HCT116 (cell line): ENCODE results near the gene LNPK. TPM values are rescaled to one million over a fixed set of nuclear protein-coding genes. Genes with fewer than 3 reads are reported as not detected.
A peak's percentile ranks its signal among the peaks of the same experiment; 100 is the strongest.

Experiments
- ATAC-seq: fragments of 200-7000 bp; cut with Tn5 transposase; 2 replicates; pipeline ENCODE4 v1.9.1; 2020; ENCODE audit warnings: mild to moderate bottlenecking, moderate library complexity
- BruUV-seq: library from RNA; stranded (reverse); fragments of 400-500 nt; replicated peaks from 2 replicates; lab custom pipeline; 2021; lab: Mats Ljungman, UMichigan
- CTCF ChIA-PET: fragments of 300-600 bp; sonication (Branson Sonifier 250); formaldehyde crosslinking; loops from one replicate; lab custom pipeline; 2021; ENCODE audit warnings: antibody characterized with exemption; lab: Charles Lee
- POLR2A ChIA-PET: fragments of 300-600, 350-600 bp; sonication (Branson Sonifier 250); formaldehyde crosslinking; loops from one replicate; lab custom pipeline; 2021; ENCODE audit warnings: antibody characterized with exemption; lab: Charles Lee
- RAD21 ChIA-PET, 2 experiments: fragments of 300-600 bp; sonication (Branson Sonifier 250); formaldehyde crosslinking; loops; one replicate each; lab custom pipeline; 2023; ENCODE audit warnings: low total read pairs in 2 of 2; ENCODE audit not compliant: uncharacterized antibody in 2 of 2, unreplicated experiment in 2 of 2, low non-redundant PET in 1 of 2; lab: Charles Lee
- DNase-seq: peaks from one replicate; pipeline ENCODE4 v3.0.0-alpha.2; 2010; ENCODE audit warnings: low read depth, low spot score
- H2AFZ ChIP-seq: fragments of 200-600 bp; shearing (Covaris generic), sonication (generic); 2 replicates; pipeline ENCODE4 v1.6.1; 2017; ENCODE audit warnings: low read depth, mixed run types, mixed read lengths, antibody characterized with exemption, low read length; ENCODE audit not compliant: poor library complexity, severe bottlenecking
- H3K27ac ChIP-seq: 2 replicates; pipeline ENCODE4 v1.5.1; 2012; ENCODE audit warnings: low read depth, low read length
- H3K27me3 ChIP-seq: fragments of 200-600 bp; sonication (generic); 2 replicates; pipeline ENCODE4 v1.6.1; 2016; ENCODE audit warnings: mixed run types, low read length, mixed read lengths; ENCODE audit not compliant: insufficient read depth
- H3K36me3 ChIP-seq, 2 experiments: fragments of 200-500 bp in 1 of 2; fragments of 200-600 bp in 1 of 2; sonication (Bioruptor generic) in 1 of 2; sonication (generic) in 1 of 2; 2 replicates each; pipeline versions ENCODE4 v1.5.1 to v1.6.1; 2014 to 2016; ENCODE audit warnings: low read length in 2 of 2, inconsistent platforms in 1 of 2, mixed read lengths in 1 of 2, mixed run types in 1 of 2; ENCODE audit not compliant: insufficient read depth in 2 of 2, control insufficient read depth in 1 of 2
- H3K4me1 ChIP-seq, 2 experiments: fragments of 200-600 bp in 1 of 2; sonication (generic) in 1 of 2; 2 replicates each; pipeline versions ENCODE4 v1.5.1 to v1.6.1; 2012 to 2017; ENCODE audit warnings: low read length in 2 of 2, inconsistent platforms in 1 of 2, mild to moderate bottlenecking in 1 of 2, mixed read lengths in 1 of 2, mixed run types in 1 of 2, moderate library complexity in 1 of 2; ENCODE audit not compliant: insufficient read depth in 2 of 2, control insufficient read depth in 1 of 2
- H3K4me2 ChIP-seq: fragments of 200-600 bp; sonication (generic); 2 replicates; pipeline ENCODE4 v1.6.1; 2017; ENCODE audit warnings: mixed run types, low read length, mixed read lengths
- H3K4me3 ChIP-seq, 2 experiments: fragments of 200-600 bp in 1 of 2; sonication (generic) in 1 of 2; replicated peaks in 1 of 2; 2 replicates each; pipeline ENCODE4 v1.5.1; 2011 to 2016; ENCODE audit warnings: low read length in 2 of 2, control low read depth in 1 of 2, low read depth in 1 of 2, mild to moderate bottlenecking in 1 of 2, mixed read lengths in 1 of 2, mixed run types in 1 of 2
- H3K79me2 ChIP-seq: fragments of 200-600 bp; sonication (generic); 2 replicates; pipeline ENCODE4 v1.6.1; 2017; ENCODE audit warnings: mild to moderate bottlenecking, mixed run types, low read length, moderate library complexity, mixed read lengths; ENCODE audit not compliant: insufficient read depth
- H3K9ac ChIP-seq: fragments of 200-600 bp; sonication (generic); 2 replicates; pipeline ENCODE4 v1.6.1; 2016; ENCODE audit warnings: low read length, mixed read lengths
- H3K9me2 ChIP-seq: fragments of 200-600 bp; sonication (generic), shearing (Covaris generic); 2 replicates; pipeline ENCODE4 v1.6.1; 2017; ENCODE audit warnings: mixed run types, mild to moderate bottlenecking, moderate library complexity; ENCODE audit not compliant: insufficient read depth
- H3K9me3 ChIP-seq, 2 experiments: fragments of 200-500 bp in 1 of 2; fragments of 200-600 bp in 1 of 2; sonication (Bioruptor generic) in 1 of 2; sonication (generic) in 1 of 2; 2 replicates each; pipeline ENCODE4 v1.6.1; 2014 to 2017; ENCODE audit warnings: low read length in 2 of 2, mixed read lengths in 2 of 2, inconsistent platforms in 1 of 2, low read depth in 1 of 2, mild to moderate bottlenecking in 1 of 2, mixed run types in 1 of 2, moderate library complexity in 1 of 2; ENCODE audit not compliant: control insufficient read depth in 1 of 2, insufficient read depth in 1 of 2
- H4K20me1 ChIP-seq: fragments of 200-600 bp; sonication (generic), shearing (Covaris generic); 2 replicates; pipeline ENCODE4 v1.6.1; 2017; ENCODE audit warnings: mixed run types, mild to moderate bottlenecking, moderate library complexity; ENCODE audit not compliant: insufficient read depth
- CBX3 ChIP-seq: IDR thresholded peaks from 2 replicates; pipeline ENCODE4 v1.6.1; 2012; ENCODE audit warnings: low read depth
- EGR1 ChIP-seq: IDR thresholded peaks from 2 replicates; pipeline ENCODE4 v1.6.1; 2012; ENCODE audit warnings: low read depth
- EZH2phosphoT487 ChIP-seq: fragments of 200-600 bp; IDR thresholded peaks from 2 replicates; pipeline ENCODE4 v1.6.1; 2018; ENCODE audit warnings: antibody characterized with exemption, borderline replicate concordance
- JUND ChIP-seq: IDR thresholded peaks from 2 replicates; pipeline ENCODE4 v1.6.1; 2012
- POLR2AphosphoS5 ChIP-seq: IDR thresholded peaks from 2 replicates; pipeline ENCODE4 v1.6.1; 2011; ENCODE audit warnings: mild to moderate bottlenecking, low read depth, low read length, moderate library complexity
- SP1 ChIP-seq: IDR thresholded peaks from 2 replicates; pipeline ENCODE4 v1.6.1; 2012; ENCODE audit warnings: low read depth
- SRF ChIP-seq: IDR thresholded peaks from 2 replicates; pipeline ENCODE4 v1.6.1; 2012; ENCODE audit warnings: low read depth
- TCF7L2 ChIP-seq: IDR thresholded peaks from 2 replicates; pipeline ENCODE4 v1.7.0; 2011; ENCODE audit warnings: borderline replicate concordance, inconsistent platforms; ENCODE audit not compliant: insufficient read depth, insufficient read length; ENCODE audit errors: extremely low read depth
- YY1 ChIP-seq: IDR thresholded peaks from 2 replicates; pipeline ENCODE4 v1.6.1; 2011; ENCODE audit warnings: low read length, low read depth, moderate library complexity, mild to moderate bottlenecking; ENCODE audit not compliant: insufficient replicate concordance; ENCODE audit errors: extremely low read depth
- ZNF274 ChIP-seq: fragments of 200-500 bp; sonication (Bioruptor generic); IDR thresholded peaks from 2 replicates; pipeline ENCODE4 v1.6.1; 2014; ENCODE audit warnings: mild to moderate bottlenecking, low read depth, low read length, inconsistent platforms
- intact Hi-C: fragments of 100-400 bp; cut with micrococcal nuclease; formaldehyde crosslinking; loops from 2 replicates; pipeline ENCODE4 v1.10.0; 2022
- total RNA-seq: library from RNA; stranded (reverse); gene quantifications from one replicate; pipeline ENCODE4 v1.2.1, GENCODE V29; 2021; ENCODE audit not compliant: unreplicated experiment
- TF ChIP-seq, protein P1 (sequence below): IDR thresholded peaks from 2 replicates; pipeline ENCODE4 v1.6.1; 2012
- TF ChIP-seq, protein P2 (sequence below): IDR thresholded peaks from 2 replicates; pipeline ENCODE4 v1.6.1; 2011; ENCODE audit warnings: mild to moderate bottlenecking, low read length, moderate library complexity; ENCODE audit not compliant: insufficient replicate concordance; ENCODE audit errors: extremely low read depth
- TF ChIP-seq, protein P3 (sequence below): IDR thresholded peaks from 2 replicates; pipeline ENCODE4 v1.6.1; 2012
- TF ChIP-seq, protein P4 (sequence below): IDR thresholded peaks from 2 replicates; pipeline ENCODE4 v1.6.1; 2012; ENCODE audit warnings: low read depth

Gene LNPK
- total RNA-seq, 1 experiment from 2014 or later, result 22.3 TPM

DNA sequence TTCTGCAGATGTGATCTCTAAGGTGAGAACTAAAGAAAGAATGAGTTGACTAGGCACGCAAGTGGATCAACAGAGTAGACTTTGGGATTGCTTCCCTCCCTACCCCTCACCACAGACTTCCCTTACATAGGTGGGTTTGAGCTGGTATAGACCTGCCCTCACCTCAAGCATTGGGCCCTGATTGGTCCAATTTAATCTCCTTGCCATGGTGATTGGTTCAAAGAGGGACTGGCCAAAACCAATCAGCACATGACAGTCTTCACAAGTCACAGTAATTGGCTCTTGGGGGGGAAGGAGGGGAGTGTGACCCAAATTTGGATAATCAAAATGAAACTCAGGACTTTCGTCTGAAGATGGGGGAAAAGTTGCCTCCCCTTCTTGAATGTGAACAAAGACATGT, 36.6 kb upstream of the LNPK start:
- Histone ChIP-seq H3K27me3 (no peaks in the 10 kb centered on the region), H4K20me1 (no peaks in the 10 kb centered on the region), H2AFZ (no peak overlapping the region), H3K4me2 (no peak overlapping the region), H3K9me2 (no peaks in the 10 kb centered on the region), H3K9ac (no peak overlapping the region), H3K4me1 (no peaks in the 10 kb centered on the region), H3K36me3 (no peaks in the 10 kb centered on the region), H3K4me3 (no peak overlapping the region), H3K79me2 (no peaks in the 10 kb centered on the region), H3K9me3 (no peaks in the 10 kb centered on the region), H3K27ac (no peak overlapping the region)
- DNase-seq (no peak), ATAC-seq (peak; percentile 42; the same call in 1 of the 2 replicates)
- intact Hi-C loops, result no loop called here
- CTCF ChIA-PET, result no interaction called here
- no TSS peak for BruUV-seq
- TF ChIP-seq ZNF274 (no peak), JUND (no peak), TCF7L2 (no peak), CBX3 (no peak), EZH2phosphoT487 (no peak), POLR2AphosphoS5 (no peak), EGR1 (no peak), SP1 (no peak), SRF (no peak), YY1 (no peak)
- TF ChIP-seq, protein P1, sequence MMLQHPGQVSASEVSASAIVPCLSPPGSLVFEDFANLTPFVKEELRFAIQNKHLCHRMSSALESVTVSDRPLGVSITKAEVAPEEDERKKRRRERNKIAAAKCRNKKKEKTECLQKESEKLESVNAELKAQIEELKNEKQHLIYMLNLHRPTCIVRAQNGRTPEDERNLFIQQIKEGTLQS, result no peak
- TF ChIP-seq, protein P2, sequence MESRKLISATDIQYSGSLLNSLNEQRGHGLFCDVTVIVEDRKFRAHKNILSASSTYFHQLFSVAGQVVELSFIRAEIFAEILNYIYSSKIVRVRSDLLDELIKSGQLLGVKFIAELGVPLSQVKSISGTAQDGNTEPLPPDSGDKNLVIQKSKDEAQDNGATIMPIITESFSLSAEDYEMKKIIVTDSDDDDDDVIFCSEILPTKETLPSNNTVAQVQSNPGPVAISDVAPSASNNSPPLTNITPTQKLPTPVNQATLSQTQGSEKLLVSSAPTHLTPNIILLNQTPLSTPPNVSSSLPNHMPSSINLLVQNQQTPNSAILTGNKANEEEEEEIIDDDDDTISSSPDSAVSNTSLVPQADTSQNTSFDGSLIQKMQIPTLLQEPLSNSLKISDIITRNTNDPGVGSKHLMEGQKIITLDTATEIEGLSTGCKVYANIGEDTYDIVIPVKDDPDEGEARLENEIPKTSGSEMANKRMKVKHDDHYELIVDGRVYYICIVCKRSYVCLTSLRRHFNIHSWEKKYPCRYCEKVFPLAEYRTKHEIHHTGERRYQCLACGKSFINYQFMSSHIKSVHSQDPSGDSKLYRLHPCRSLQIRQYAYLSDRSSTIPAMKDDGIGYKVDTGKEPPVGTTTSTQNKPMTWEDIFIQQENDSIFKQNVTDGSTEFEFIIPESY, result no peak
- TF ChIP-seq, protein P3, sequence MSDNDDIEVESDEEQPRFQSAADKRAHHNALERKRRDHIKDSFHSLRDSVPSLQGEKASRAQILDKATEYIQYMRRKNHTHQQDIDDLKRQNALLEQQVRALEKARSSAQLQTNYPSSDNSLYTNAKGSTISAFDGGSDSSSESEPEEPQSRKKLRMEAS, result no peak
- TF ChIP-seq, protein P4, sequence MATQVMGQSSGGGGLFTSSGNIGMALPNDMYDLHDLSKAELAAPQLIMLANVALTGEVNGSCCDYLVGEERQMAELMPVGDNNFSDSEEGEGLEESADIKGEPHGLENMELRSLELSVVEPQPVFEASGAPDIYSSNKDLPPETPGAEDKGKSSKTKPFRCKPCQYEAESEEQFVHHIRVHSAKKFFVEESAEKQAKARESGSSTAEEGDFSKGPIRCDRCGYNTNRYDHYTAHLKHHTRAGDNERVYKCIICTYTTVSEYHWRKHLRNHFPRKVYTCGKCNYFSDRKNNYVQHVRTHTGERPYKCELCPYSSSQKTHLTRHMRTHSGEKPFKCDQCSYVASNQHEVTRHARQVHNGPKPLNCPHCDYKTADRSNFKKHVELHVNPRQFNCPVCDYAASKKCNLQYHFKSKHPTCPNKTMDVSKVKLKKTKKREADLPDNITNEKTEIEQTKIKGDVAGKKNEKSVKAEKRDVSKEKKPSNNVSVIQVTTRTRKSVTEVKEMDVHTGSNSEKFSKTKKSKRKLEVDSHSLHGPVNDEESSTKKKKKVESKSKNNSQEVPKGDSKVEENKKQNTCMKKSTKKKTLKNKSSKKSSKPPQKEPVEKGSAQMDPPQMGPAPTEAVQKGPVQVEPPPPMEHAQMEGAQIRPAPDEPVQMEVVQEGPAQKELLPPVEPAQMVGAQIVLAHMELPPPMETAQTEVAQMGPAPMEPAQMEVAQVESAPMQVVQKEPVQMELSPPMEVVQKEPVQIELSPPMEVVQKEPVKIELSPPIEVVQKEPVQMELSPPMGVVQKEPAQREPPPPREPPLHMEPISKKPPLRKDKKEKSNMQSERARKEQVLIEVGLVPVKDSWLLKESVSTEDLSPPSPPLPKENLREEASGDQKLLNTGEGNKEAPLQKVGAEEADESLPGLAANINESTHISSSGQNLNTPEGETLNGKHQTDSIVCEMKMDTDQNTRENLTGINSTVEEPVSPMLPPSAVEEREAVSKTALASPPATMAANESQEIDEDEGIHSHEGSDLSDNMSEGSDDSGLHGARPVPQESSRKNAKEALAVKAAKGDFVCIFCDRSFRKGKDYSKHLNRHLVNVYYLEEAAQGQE, result no peak
- RAD21 ChIA-PET, result no interaction called here
- POLR2A ChIA-PET, result no interaction called here
